Motor neuron (in vitro differentiated cells): ENCODE results near the gene ST6GAL1. TPM values are rescaled to one million over a fixed set of nuclear protein-coding genes. Genes with fewer than 3 reads are reported as not detected.
A peak's percentile ranks its signal among the peaks of the same experiment; 100 is the strongest.
"Not testable (repeated sequence)": the region's sequence is repeated elsewhere in the genome, so short reads cannot be mapped to it uniquely, and the experiment has no call there.

Source experiments
- ATAC-seq, 8 experiments: fragments of 200-7000 bp; cut with Tn5 transposase; replicated peaks in 6 of 8; 2 replicates each; pipeline ENCODE4 v1.8.0; 2021; ENCODE audit warnings: mild to moderate bottlenecking in 8 of 8, moderate library complexity in 8 of 8
- H3K27ac ChIP-seq, 2 donors: fragments of 250-450 bp; sonication (Bioruptor Pico); 2 replicates each; pipeline ENCODE4 v1.9.0; 2021; ENCODE audit warnings: antibody characterized with exemption in 2 of 2, mild to moderate bottlenecking in 2 of 2, moderate library complexity in 1 of 2
- H3K4me1 ChIP-seq, 2 donors: fragments of 250-450 bp; sonication (Bioruptor Pico); replicated peaks in 1 of 2; 2 replicates each; pipeline ENCODE4 v1.6.1; 2021; ENCODE audit warnings: antibody characterized with exemption in 2 of 2, mild to moderate bottlenecking in 2 of 2, moderate library complexity in 1 of 2
- H3K4me3 ChIP-seq, 5 donors: fragments of 250-450 bp; sonication (Bioruptor Pico); 2 replicates each; pipeline ENCODE4 v1.9.0; 2021; ENCODE audit warnings: antibody characterized with exemption in 5 of 5, mild to moderate bottlenecking in 5 of 5, moderate library complexity in 4 of 5
- WGBS, 10 experiments: fragments of 450-650 bp; shearing (Covaris generic); methylation state at CpG; one replicate each; pipeline ENCODE4 v1.0.0; 2022; 5-methylcytosine and 5-hydroxymethylcytosine counted together
- in situ Hi-C, 9 experiments: fragments of 400-800 bp; cut with MboI; loops; one replicate each; pipeline ENCODE4 v1.15.0; 2021; ENCODE audit warnings: low sequenced_read_pairs in 9 of 9, low pct_unique_long_range_greater_than_20kb in 2 of 9; ENCODE audit not compliant: unreplicated experiment in 9 of 9
- total RNA-seq, 8 experiments: library from RNA; unstranded; fragments of 300-600 nt; gene quantifications; 2 replicates each; pipeline versions ENCODE4 v1.2.3 to v1.2.4, GENCODE V29; 2022

The ST6GAL1 gene
- total RNA-seq, 8 experiments from 2014 or later: 0.71 to 32.9 (median 18.6) TPM

GRCh38 chr3:186953992-186954699 is 23.8 kb downstream of the ST6GAL1 start:
- H3K27ac ChIP-seq, in situ Hi-C loops, ATAC-seq, H3K4me1 ChIP-seq, H3K4me3 ChIP-seq: not testable (repeated sequence)
- 0 to 96% (median 55%) methylated on average over 2 to 6 of the region's 6 CpGs; no CpG with 5 or more reads in 1 of the 10 experiments for WGBS, 10 experiments

DNA sequence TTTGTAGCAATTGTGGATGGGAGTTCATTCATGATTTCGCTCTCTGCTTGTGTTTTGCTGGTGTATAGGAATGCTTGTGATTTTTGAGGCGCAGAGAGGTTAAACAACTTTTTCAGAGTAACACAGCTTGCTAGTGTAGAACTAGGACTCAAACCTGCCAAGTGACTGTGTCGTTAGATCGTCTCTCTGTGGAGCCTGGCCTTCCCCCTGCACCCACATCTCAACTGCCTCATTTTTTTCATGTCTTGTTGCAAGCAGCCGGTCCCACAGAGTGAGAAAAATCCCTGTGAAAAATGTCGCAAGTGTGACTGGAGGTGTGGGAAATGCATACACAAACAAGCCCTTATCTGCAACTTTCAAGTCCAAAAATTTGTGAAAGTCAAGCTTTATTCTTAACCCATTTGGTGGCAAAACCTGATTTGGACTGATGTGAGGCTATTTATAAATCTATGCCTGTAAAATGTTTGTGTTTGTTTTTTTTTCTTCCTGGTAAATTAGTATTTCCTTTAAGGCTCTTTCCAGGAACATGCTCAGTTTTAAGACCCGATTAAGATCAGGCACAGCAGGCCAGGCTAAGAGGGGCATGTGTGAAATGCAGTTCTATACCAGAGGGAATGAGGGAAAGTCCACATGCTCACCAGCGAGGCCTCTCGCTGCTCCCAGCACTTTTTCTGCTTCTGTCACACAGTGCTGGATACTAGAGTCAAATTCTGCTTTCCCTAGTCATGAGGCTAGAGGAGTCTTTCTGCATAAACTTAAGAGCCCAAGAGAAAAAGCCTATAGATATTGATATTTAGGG is 25.8 kb downstream of the ST6GAL1 start:
- Histone ChIP-seq H3K4me3 (no peak overlapping the region), H3K27ac (no peak overlapping the region), H3K4me1 (no peaks in the 10 kb centered on the region)
- 0 to 95% (median 72%) methylated on average over 1 to 7 of the region's 9 CpGs; no CpG with 5 or more reads in 1 of the 10 experiments for WGBS, 10 experiments
- in situ Hi-C loops: no loop called here
- ATAC-seq: no peak

- H3K27ac ChIP-seq: no peak overlapping the region
- H3K4me1 ChIP-seq: no peaks in the 10 kb centered on the region
- no peak overlapping the region for H3K4me3 ChIP-seq
- in situ Hi-C loops: no loop called here
- no peak for ATAC-seq
- 18 to 100% (median 91%) methylated on average over 1 to 3 of the region's 3 CpGs; no CpG with 5 or more reads in 2 of the 10 experiments for WGBS, 10 experiments
Measured at GRCh38 chr3:186959029-186959624, 28.8 kb downstream of the ST6GAL1 start.

- no peak overlapping the region for H3K27ac ChIP-seq
Measured at GRCh38 chr3:186960347-186960746, 30.0 kb downstream of the ST6GAL1 start.

DNA sequence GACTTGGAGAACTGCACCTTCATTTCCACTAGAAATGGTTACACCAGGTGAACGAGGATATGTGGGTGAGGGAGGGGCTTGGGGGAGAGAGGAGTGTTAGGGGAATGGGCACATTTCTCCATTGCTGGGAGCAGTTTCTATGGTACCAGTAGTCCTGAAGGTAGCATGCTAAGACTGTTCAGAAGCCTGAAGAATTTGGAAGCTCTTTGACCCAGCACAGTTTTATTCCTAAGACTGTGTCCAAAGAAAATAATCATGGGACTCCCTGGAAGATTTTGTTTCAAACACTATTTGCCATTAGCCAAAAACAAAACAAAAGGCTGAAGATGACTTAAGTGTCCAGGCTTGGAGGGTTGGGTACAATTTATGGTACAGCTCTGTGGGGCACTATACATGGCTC is 32.1 kb downstream of the ST6GAL1 start:
- Histone ChIP-seq H3K27ac (no peak overlapping the region), H3K4me3 (no peak overlapping the region), H3K4me1 (peaks cover 0 to 5% of the 10 kb centered on the region in 2 donors)
- ATAC-seq: no peak
- WGBS, 10 experiments: 80 to 100% methylated on average over 1 of the region's 1 CpG; no CpG with 5 or more reads in 8 of the 10 experiments
- in situ Hi-C loops: no loop called here

More at GRCh38 chr3:186960347-186960746, 30.0 kb downstream of the ST6GAL1 start:
- Histone ChIP-seq H3K4me1 (peaks cover 0 to 5% of the 10 kb centered on the region in 2 donors), H3K4me3 (no peak overlapping the region)
- no peak for ATAC-seq
- 0 to 100% (median 84%) methylated on average over 1 to 4 of the region's 4 CpGs for WGBS, 10 experiments
- in situ Hi-C loops: no loop called here

DNA sequence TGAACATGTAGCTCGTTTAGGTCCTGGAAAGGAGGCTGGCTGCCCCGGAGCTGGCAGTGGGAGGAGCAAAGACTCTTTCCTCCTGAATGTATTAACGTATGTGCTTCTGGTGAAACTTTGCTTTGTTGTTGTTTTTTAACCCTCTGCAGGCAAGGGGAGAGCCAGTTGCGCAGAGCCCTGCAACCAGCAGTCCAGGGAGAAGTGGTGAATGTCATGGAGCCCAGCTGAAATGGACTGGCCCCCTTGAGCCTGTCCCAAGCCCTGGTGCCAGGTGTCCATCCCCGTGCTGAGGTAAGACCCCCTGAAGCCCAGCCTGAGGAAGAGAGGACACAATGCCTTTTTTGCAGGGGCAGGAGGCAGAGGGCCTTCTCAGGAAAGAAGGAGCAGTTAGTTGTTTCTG is 33.3 kb downstream of the ST6GAL1 start:
- in situ Hi-C loops: no loop called here
- peaks cover 0 to 5% of the 10 kb centered on the region in 2 donors for H3K4me1 ChIP-seq
- 13 to 83% (median 42%) methylated on average over 1 to 5 of the region's 5 CpGs; no CpG with 5 or more reads in 4 of the 10 experiments for WGBS, 10 experiments
- no peak overlapping the region for H3K27ac ChIP-seq
- ATAC-seq: no peak
- H3K4me3 ChIP-seq: no peak overlapping the region

DNA sequence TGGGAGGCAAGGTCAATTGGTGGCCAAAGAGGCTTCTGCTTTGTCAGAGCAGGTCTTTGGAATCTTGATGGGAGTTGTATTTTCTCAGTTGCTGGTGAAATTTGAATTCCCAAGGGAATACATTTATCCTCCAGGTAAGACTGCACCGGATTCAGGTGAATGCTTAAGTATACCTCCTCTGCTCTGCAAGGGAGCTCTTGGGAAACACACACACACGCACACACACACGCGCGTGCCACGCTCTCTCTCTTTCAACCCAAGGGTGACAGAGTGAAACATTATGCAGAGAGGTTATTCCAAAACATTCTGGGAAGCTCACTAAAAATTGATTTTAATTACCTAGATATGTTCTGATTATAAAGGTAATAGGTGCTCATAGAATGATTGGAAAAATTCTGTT is 33.7 kb downstream of the ST6GAL1 start:
- WGBS, 10 experiments: 0 to 100% (median 80%) methylated on average over 1 to 6 of the region's 6 CpGs; no CpG with 5 or more reads in 5 of the 10 experiments

DNA sequence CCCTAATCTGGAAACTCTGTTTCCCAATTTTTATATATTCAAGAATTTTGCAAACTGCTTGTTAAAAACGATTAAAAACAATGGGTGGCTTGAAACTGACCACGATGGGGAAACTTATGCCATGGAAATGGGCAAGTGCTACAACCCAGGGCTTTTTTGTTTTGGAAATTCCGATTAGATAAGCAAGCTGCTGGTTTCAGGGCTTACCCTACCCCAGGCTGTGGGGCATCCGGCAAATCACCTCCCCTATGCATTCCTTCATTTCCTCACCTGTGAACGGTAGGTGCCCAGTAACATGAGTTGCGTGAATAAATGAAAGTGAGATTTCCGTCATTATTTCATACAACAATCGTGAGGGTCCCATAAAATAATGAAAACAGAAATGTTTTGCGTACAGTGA is 34.3 kb downstream of the ST6GAL1 start:
- ATAC-seq: no peak
- Histone ChIP-seq H3K27ac (no peak overlapping the region), H3K4me1 (peaks cover 0 to 5% of the 10 kb centered on the region in 2 donors), H3K4me3 (no peak overlapping the region)
- in situ Hi-C loops: no loop called here
- WGBS, 10 experiments: 17 to 80% (median 51%) methylated on average over 1 to 9 of the region's 9 CpGs; no CpG with 5 or more reads in 1 of the 10 experiments

More for the DNA sequence above, 33.7 kb downstream of the ST6GAL1 start:
- H3K4me1 ChIP-seq: peaks cover 0 to 5% of the 10 kb centered on the region in 2 donors
- no peak overlapping the region for H3K4me3 ChIP-seq
- H3K27ac ChIP-seq: no peak overlapping the region
- ATAC-seq: no peak
- in situ Hi-C loops: no loop called here

GRCh38 chr3:186965141-186965879 is 35.0 kb downstream of the ST6GAL1 start:
- H3K27ac ChIP-seq: no peak overlapping the region
- in situ Hi-C loops: no loop called here
- ATAC-seq: peak in 1 of 8 experiments; percentile 35
- whole genome bisulfite sequencing, 10 experiments: 0 to 100% (median 90%) methylated on average over 1 to 5 of the region's 10 CpGs; no CpG with 5 or more reads in 1 of the 10 experiments
- H3K4me3 ChIP-seq: no peak overlapping the region
- H3K4me1 ChIP-seq: peaks cover 0 to 5% of the 10 kb centered on the region in 2 donors

DNA sequence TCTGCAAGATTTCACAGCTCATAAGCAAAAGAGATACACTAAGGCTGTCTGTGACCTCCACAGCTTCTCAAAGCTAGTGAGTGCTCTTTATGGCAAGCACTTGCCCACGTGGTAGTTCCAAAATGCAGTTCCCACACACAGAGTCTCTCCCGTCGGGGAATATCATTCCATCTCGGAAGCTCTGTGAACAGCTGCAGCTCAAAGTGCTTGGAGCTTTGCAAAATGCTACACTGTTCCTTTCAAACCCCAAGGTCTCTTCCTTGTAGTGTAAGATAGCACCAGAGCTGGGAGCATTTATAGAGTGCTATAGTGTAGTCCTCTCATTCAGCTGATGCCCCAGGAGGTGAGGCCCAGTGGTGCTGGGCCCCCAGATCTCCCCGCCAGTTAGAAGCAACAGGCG is 36.1 kb downstream of the ST6GAL1 start:
- WGBS, 10 experiments: 0 to 93% (median 82%) methylated on average over 1 to 4 of the region's 6 CpGs; no CpG with 5 or more reads in 4 of the 10 experiments
- peaks cover 0 to 5% of the 10 kb centered on the region in 2 donors for H3K4me1 ChIP-seq
- ATAC-seq: no peak
- H3K27ac ChIP-seq: no peak overlapping the region
- no peak overlapping the region for H3K4me3 ChIP-seq
- in situ Hi-C loops: no loop called here

- ATAC-seq, H3K4me3 ChIP-seq, H3K27ac ChIP-seq, H3K4me1 ChIP-seq, in situ Hi-C loops: not testable (repeated sequence)
- WGBS, 10 experiments: 88 to 100% (median 100%) methylated on average over 2 to 5 of the region's 11 CpGs; no CpG with 5 or more reads in 5 of the 10 experiments
Measured at GRCh38 chr3:186967236-186967635, 36.9 kb downstream of the ST6GAL1 start.

- Histone ChIP-seq H3K27ac (no peak overlapping the region), H3K4me3 (no peak overlapping the region), H3K4me1 (peaks cover 0 to 5% of the 10 kb centered on the region in 2 donors)
- in situ Hi-C loops: no loop called here
- no peak for ATAC-seq
- 32 to 90% (median 68%) methylated on average over 1 to 6 of the region's 7 CpGs; no CpG with 5 or more reads in 2 of the 10 experiments for WGBS, 10 experiments
Measured at GRCh38 chr3:186967686-186968085, 37.4 kb downstream of the ST6GAL1 start.
